ENCODE data around the gene TNFRSF12A. TPM values are rescaled to one million over a fixed set of nuclear protein-coding genes. Genes with fewer than 3 reads are reported as not detected.

Gene TNFRSF12A
- total and polyA plus RNA-seq, 9 of the 15 experiments (the other 6 are each of a cell fraction or from before 2014, with no cell fraction given) = 0.41 to 61.8 (median 26.5) TPM

GRCh38 chr16:3021449-3022207 is 1.5 kb downstream of the TNFRSF12A start (continued):
- TF ChIP-seq KLF1 (tag; IDR thresholded peaks at IDR 0.05) = no peak
- no peak for TF ChIP-seq ARID1B (IDR thresholded peaks at IDR 0.05)
- no peak for TF ChIP-seq TBP (optimal IDR thresholded peaks at IDR 0.05; ENCODE audit: low read depth, low read length)
- TF ChIP-seq RUNX1 (IDR thresholded peaks at IDR 0.05; ENCODE audit: low read depth) = no peak
- peak; percentile 65 to 68; a peak in 1 of 4 replicates for TF ChIP-seq SIN3A (IDR thresholded peaks at IDR 0.05; ENCODE audit: borderline replicate concordance in 2 of 2, control insufficient read depth in 1 of 2, low read depth in 2 of 2, low read length in 2 of 2)
- no peak for TF ChIP-seq ZNF668 (CRISPR knock-in tag; IDR thresholded peaks at IDR 0.05)
- no peak for TF ChIP-seq MGA (IDR thresholded peaks at IDR 0.05)
- TF ChIP-seq, protein P1, sequence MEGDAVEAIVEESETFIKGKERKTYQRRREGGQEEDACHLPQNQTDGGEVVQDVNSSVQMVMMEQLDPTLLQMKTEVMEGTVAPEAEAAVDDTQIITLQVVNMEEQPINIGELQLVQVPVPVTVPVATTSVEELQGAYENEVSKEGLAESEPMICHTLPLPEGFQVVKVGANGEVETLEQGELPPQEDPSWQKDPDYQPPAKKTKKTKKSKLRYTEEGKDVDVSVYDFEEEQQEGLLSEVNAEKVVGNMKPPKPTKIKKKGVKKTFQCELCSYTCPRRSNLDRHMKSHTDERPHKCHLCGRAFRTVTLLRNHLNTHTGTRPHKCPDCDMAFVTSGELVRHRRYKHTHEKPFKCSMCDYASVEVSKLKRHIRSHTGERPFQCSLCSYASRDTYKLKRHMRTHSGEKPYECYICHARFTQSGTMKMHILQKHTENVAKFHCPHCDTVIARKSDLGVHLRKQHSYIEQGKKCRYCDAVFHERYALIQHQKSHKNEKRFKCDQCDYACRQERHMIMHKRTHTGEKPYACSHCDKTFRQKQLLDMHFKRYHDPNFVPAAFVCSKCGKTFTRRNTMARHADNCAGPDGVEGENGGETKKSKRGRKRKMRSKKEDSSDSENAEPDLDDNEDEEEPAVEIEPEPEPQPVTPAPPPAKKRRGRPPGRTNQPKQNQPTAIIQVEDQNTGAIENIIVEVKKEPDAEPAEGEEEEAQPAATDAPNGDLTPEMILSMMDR (IDR thresholded peaks at IDR 0.05 in 2 of 3, conservative IDR thresholded peaks at IDR 0.05 in 1 of 3; ENCODE audit: insufficient read depth in 2 of 3, low read depth in 1 of 3, low read length in 3 of 3) = peak; percentile 67 to 87 (median 68)
- TF ChIP-seq GTF2F1 (IDR thresholded peaks at IDR 0.05; ENCODE audit: low read depth, low read length) = no peak
- peak in 1 of 2 experiments; percentile 21; a peak in 1 of 4 replicates for TF ChIP-seq SRF (CRISPR knock-in tag; IDR thresholded peaks at IDR 0.05)
- no peak for TF ChIP-seq MIER1 (IDR thresholded peaks at IDR 0.05; ENCODE audit: low read depth)
- TF ChIP-seq RBM14 (IDR thresholded peaks at IDR 0.05; ENCODE audit: borderline replicate concordance, insufficient read depth, low read depth, low read length) = no peak
- TF ChIP-seq ESRRA (IDR thresholded peaks at IDR 0.05; ENCODE audit: borderline replicate concordance, low read depth) = peak; percentile 32; the same call in 1 of the 2 replicates
- TF ChIP-seq U2AF1 (optimal IDR thresholded peaks at IDR 0.05; ENCODE audit: low read depth, low read length) = no peak

Data from K562 (cell line).